ENCODE results near the gene GNA15.

GRCh38 chr19:3211191-3211590 lies 75.4 kb downstream of the GNA15 start:
- no peak for TF ChIP-seq EZH2phosphoT487 (IDR thresholded peaks at IDR 0.05; ENCODE audit: low read depth)
- TF ChIP-seq CTCF (IDR thresholded peaks at IDR 0.05; ENCODE audit: low read depth, low read length), result no peak

All from OCI-LY3 (cell line).